A673 (cell line): ENCODE results near the gene CAPN5.

Experiments
- CTCF ChIP-seq: fragments of 300-800, 200-600 bp; sonication (generic); conservative IDR thresholded peaks from 2 replicates; pipeline ENCODE4 v1.5.1; 2017; ENCODE audit warnings: low read depth, mild to moderate bottlenecking, antibody characterized with exemption, low read length, moderate library complexity, mixed read lengths
- EZH2 ChIP-seq: fragments of 200-600 bp; sonication (generic); IDR thresholded peaks from 2 replicates; pipeline ENCODE4 v1.6.1; 2017; ENCODE audit warnings: borderline replicate concordance, low read depth, mild to moderate bottlenecking, mixed read lengths, antibody characterized with exemption, low read length; ENCODE audit not compliant: poor library complexity, severe bottlenecking

- TF ChIP-seq EZH2 (no peak), CTCF (no peak)
These were observed 52.2 kb downstream of the CAPN5 start for GRCh38 chr11:77118971-77119370.
